Parathyroid adenoma (tissue), 2 donors: ENCODE results near the gene GNG12.

ENCODE experiments used
- H2AFZ ChIP-seq: fragments of 300-600 bp; sonication (generic); one replicate; pipeline ENCODE4 v1.7.0; 2017; ENCODE audit warnings: antibody characterized with exemption, mild to moderate bottlenecking
- H3K27ac ChIP-seq: fragments of 300-600 bp; sonication (generic); one replicate; pipeline ENCODE4 v1.7.0; 2017
- H3K27me3 ChIP-seq: fragments of 300-600 bp; sonication (generic); one replicate; pipeline ENCODE4 v1.7.0; 2017; ENCODE audit warnings: low read length; ENCODE audit not compliant: control insufficient read depth, insufficient read depth
- H3K36me3 ChIP-seq: fragments of 300-600 bp; sonication (generic); one replicate; pipeline ENCODE4 v1.7.0; 2017; ENCODE audit warnings: low read length; ENCODE audit not compliant: control insufficient read depth, insufficient read depth
- H3K4me1 ChIP-seq: fragments of 300-600 bp; sonication (generic); one replicate; pipeline ENCODE4 v1.7.0; 2017; ENCODE audit warnings: control low read depth
- H3K4me2 ChIP-seq: fragments of 300-600 bp; sonication (generic); one replicate; pipeline ENCODE4 v1.7.0; 2017; ENCODE audit warnings: low read length
- H3K4me3 ChIP-seq: fragments of 300-600 bp; sonication (generic); one replicate; pipeline ENCODE4 v1.7.0; 2017; ENCODE audit warnings: low read depth, low read length
- H3K79me2 ChIP-seq: fragments of 300-600 bp; sonication (generic); one replicate; pipeline ENCODE4 v1.7.0; 2017; ENCODE audit warnings: control low read depth
- H3K9ac ChIP-seq: fragments of 300-600 bp; sonication (generic); one replicate; pipeline ENCODE4 v1.7.0; 2017; ENCODE audit warnings: mild to moderate bottlenecking
- H3K9me3 ChIP-seq: fragments of 300-600 bp; sonication (generic); one replicate; pipeline ENCODE4 v1.7.0; 2017; ENCODE audit warnings: low read length; ENCODE audit not compliant: control insufficient read depth
- CTCF ChIP-seq: fragments of 300-600 bp; sonication (generic); IDR thresholded peaks from one replicate; pipeline ENCODE4 v1.7.0; 2017; ENCODE audit warnings: antibody characterized with exemption, mild to moderate bottlenecking
- donor health status: primary hyperparathyroidism.

GNG12 gene

DNA sequence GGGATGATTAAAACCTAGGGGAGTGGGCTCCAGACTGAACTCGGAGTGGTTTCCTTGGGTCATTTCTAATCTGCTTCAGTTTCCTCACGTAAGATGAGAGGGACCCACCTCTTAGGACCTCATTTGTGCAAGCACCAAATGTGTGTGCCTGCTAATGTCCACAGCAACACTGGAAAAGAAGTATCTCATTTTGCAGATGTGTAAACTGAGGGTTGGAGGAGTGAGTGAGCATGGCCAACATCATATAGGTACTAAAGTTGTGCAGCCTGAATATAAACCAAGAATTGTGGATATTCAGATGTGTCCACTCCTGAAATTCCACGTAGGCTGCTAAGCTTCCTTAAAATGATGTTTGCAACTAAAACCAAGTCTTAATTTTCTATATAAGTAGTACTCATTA lies 96.5 kb downstream of the GNG12 start:
- Histone ChIP-seq H3K27me3 (no peaks in the 10 kb centered on the region), H3K9me3 (no peaks in the 10 kb centered on the region), H3K4me1 (peaks cover 13% of the 10 kb centered on the region), H3K4me2 (no peak overlapping the region), H3K79me2 (peaks cover 26% of the 10 kb centered on the region), H3K4me3 (no peak overlapping the region), H3K9ac (no peak overlapping the region), H2AFZ (no peak overlapping the region), H3K36me3 (no peaks in the 10 kb centered on the region), H3K27ac (peak overlapping the region; percentile 44)
- no peak for TF ChIP-seq CTCF

- Histone ChIP-seq H3K4me2 (peak overlapping the region; percentile 39), H3K4me3 (no peak overlapping the region), H3K4me1 (peaks cover 13% of the 10 kb centered on the region), H2AFZ (no peak overlapping the region), H3K36me3 (no peaks in the 10 kb centered on the region), H3K79me2 (peaks cover 26% of the 10 kb centered on the region), H3K9ac (no peak overlapping the region), H3K9me3 (no peaks in the 10 kb centered on the region), H3K27me3 (no peaks in the 10 kb centered on the region), H3K27ac (peak overlapping the region; percentile 44)
- TF ChIP-seq CTCF = no peak
These were observed 97.2 kb downstream of the GNG12 start for GRCh38 chr1:67735806-67736627.

- Histone ChIP-seq H3K9ac (no peak overlapping the region), H2AFZ (no peak overlapping the region), H3K79me2 (peaks cover 24% of the 10 kb centered on the region), H3K4me1 (peaks cover 13% of the 10 kb centered on the region), H3K27ac (no peak overlapping the region), H3K27me3 (no peaks in the 10 kb centered on the region), H3K36me3 (no peaks in the 10 kb centered on the region), H3K9me3 (no peaks in the 10 kb centered on the region), H3K4me3 (no peak overlapping the region), H3K4me2 (no peak overlapping the region)
- TF ChIP-seq CTCF = no peak
These were observed 98.1 kb downstream of the GNG12 start for GRCh38 chr1:67735206-67735605.

GRCh38 chr1:67734323-67734690 lies 99.0 kb downstream of the GNG12 start:
- Histone ChIP-seq H3K4me1 (peaks cover 12% of the 10 kb centered on the region), H3K27ac (no peak overlapping the region), H3K4me3 (no peak overlapping the region), H2AFZ (no peak overlapping the region), H3K36me3 (no peaks in the 10 kb centered on the region), H3K4me2 (no peak overlapping the region), H3K27me3 (no peaks in the 10 kb centered on the region), H3K9me3 (no peaks in the 10 kb centered on the region), H3K79me2 (peaks cover 22% of the 10 kb centered on the region), H3K9ac (no peak overlapping the region)
- TF ChIP-seq CTCF = no peak
